Fibroblast of skin of right quadriceps (primary cell): ENCODE data around the gene MUC6.

ENCODE experiments used
- DNase-seq: peaks from one replicate; pipeline ENCODE4 v3.0.0-alpha.2; 2013

MUC6 gene

GRCh38 chr11:1035577-1036283, 788 bp downstream of the MUC6 start:
- DNase-seq = no peak

GRCh38 chr11:1034456-1035295, 1.8 kb downstream of the MUC6 start:
- no peak for DNase-seq

- DNase-seq = no peak
These were observed 2.5 kb downstream of the MUC6 start for GRCh38 chr11:1034001-1034400.

GRCh38 chr11:1033016-1033798, 3.3 kb downstream of the MUC6 start:
- DNase-seq = no peak

GRCh38 chr11:1032310-1032891, 4.1 kb downstream of the MUC6 start:
- DNase-seq = no peak

GRCh38 chr11:1031121-1031899, 5.2 kb downstream of the MUC6 start:
- DNase-seq = no peak

- no peak for DNase-seq
These were observed 6.0 kb downstream of the MUC6 start for GRCh38 chr11:1030556-1030955.

- DNase-seq = no peak
These were observed 6.4 kb downstream of the MUC6 start for GRCh38 chr11:1030086-1030485.

GRCh38 chr11:1029654-1030053, 6.9 kb downstream of the MUC6 start:
- no peak for DNase-seq

GRCh38 chr11:1029051-1029450, 7.5 kb downstream of the MUC6 start:
- DNase-seq = no peak

GRCh38 chr11:1028616-1029015, 7.9 kb downstream of the MUC6 start:
- DNase-seq = no peak

GRCh38 chr11:1028291-1028540, 8.3 kb downstream of the MUC6 start:
- no peak for DNase-seq

GRCh38 chr11:1027483-1028290, 8.8 kb downstream of the MUC6 start:
- no peak for DNase-seq

- DNase-seq = no peak
These were observed 9.7 kb downstream of the MUC6 start for GRCh38 chr11:1026641-1027482.

GRCh38 chr11:1026163-1026450, 10.4 kb downstream of the MUC6 start:
- no peak for DNase-seq

- DNase-seq = no peak
These were observed 10.9 kb downstream of the MUC6 start for GRCh38 chr11:1025410-1026162.

- DNase-seq = no peak
These were observed 11.7 kb downstream of the MUC6 start for GRCh38 chr11:1024597-1025409.

GRCh38 chr11:1023811-1024596, 12.5 kb downstream of the MUC6 start:
- no peak for DNase-seq
